Stimulated activated effector memory CD8-positive, alpha-beta T cell treated with anti-CD3 and anti-CD28 coated beads, Interleukin-12 subunit alpha, Interleukin-12 subunit beta, amount 100 ng/mL, for 72 hours (primary cell): ENCODE data around the gene STUM.
"Not testable (repeated sequence)": the region's sequence is repeated elsewhere in the genome, so short reads cannot be mapped to it uniquely, and the experiment has no call there.

Experiments used
- ATAC-seq: fragments of 150-1000 bp; cut with Tn5 transposase; 2 replicates; pipeline ENCODE4 v1.10.0; 2021
- DNase-seq, 2 donors: peaks; one replicate each; pipeline ENCODE4 v3.0.0; 2021 to 2022; ENCODE audit warnings: low spot score in 2 of 2
- H3K27ac Mint-ChIP-seq: one replicate; pipeline ENCODE4 v1.8.0; 2022; ENCODE audit warnings: mild to moderate bottlenecking, mixed read lengths
- H3K36me3 Mint-ChIP-seq: one replicate; pipeline ENCODE4 v1.8.0; 2022; ENCODE audit warnings: mild to moderate bottlenecking, mixed read lengths
- H3K4me1 Mint-ChIP-seq: one replicate; pipeline ENCODE4 v1.8.0; 2022; ENCODE audit warnings: mixed read lengths
- H3K4me3 Mint-ChIP-seq: one replicate; pipeline ENCODE4 v1.8.0; 2022; ENCODE audit warnings: mild to moderate bottlenecking, mixed read lengths
- H3K9me3 Mint-ChIP-seq: one replicate; pipeline ENCODE4 v1.8.0; 2022; ENCODE audit warnings: mixed read lengths

The STUM gene

GRCh38 chr1:226637147-226637935 is 88.8 kb downstream of the STUM start:
- Mint-ChIP-seq H3K36me3 (peaks cover 83% of the 10 kb centered on the region), H3K4me3 (no peak overlapping the region)

DNA sequence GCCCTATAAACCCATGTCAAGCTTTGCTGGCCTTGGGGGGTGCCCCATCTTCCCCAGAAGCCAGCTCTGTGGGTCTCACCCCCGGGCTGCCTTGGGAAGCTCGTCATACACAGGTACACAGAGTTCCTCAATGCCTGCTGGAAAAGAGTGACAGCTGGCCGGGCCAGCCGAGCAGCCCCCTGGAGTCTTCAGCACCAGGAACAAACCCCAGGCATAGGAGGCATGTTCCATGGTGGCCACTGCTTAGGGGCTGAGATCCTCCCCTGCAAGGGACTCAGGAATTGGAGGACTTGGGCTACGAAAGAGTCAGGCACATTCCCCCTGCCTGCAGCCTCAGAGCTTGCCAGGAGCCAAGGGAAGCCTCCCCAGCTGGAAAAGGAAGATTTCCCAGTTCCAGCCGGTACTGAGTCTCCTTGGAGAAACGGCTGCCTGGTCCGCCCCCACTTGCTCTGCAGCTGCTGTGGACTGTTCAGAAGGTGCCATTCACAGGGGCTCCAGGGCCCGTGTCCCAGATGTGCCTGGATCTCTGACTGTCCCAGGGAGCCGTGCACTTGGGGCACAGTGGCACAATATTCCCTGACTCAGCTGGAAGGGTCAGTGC is 89.5 kb downstream of the STUM start:
- H3K9me3 Mint-ChIP-seq: no peaks in the 10 kb centered on the region
- no peak for DNase-seq
- no peak overlapping the region for H3K4me3 Mint-ChIP-seq
- H3K36me3 Mint-ChIP-seq: peaks cover 83% of the 10 kb centered on the region
- no peak for ATAC-seq
- peaks cover 46% of the 10 kb centered on the region for H3K4me1 Mint-ChIP-seq
- H3K27ac Mint-ChIP-seq: peak overlapping the region; percentile 12

More at GRCh38 chr1:226637147-226637935, 88.8 kb downstream of the STUM start:
- Mint-ChIP-seq H3K4me1 (peaks cover 46% of the 10 kb centered on the region), H3K9me3 (no peaks in the 10 kb centered on the region), H3K27ac (peak overlapping the region; percentile 12)
- DNase-seq (no peak), ATAC-seq (no peak)

GRCh38 chr1:226638608-226639007 is 90.0 kb downstream of the STUM start:
- H3K4me3 Mint-ChIP-seq: no peak overlapping the region
- peaks cover 84% of the 10 kb centered on the region for H3K36me3 Mint-ChIP-seq
- DNase-seq: no peak
- peaks cover 46% of the 10 kb centered on the region for H3K4me1 Mint-ChIP-seq
- H3K9me3 Mint-ChIP-seq: no peaks in the 10 kb centered on the region
- ATAC-seq: no peak
- H3K27ac Mint-ChIP-seq: no peak overlapping the region

DNA sequence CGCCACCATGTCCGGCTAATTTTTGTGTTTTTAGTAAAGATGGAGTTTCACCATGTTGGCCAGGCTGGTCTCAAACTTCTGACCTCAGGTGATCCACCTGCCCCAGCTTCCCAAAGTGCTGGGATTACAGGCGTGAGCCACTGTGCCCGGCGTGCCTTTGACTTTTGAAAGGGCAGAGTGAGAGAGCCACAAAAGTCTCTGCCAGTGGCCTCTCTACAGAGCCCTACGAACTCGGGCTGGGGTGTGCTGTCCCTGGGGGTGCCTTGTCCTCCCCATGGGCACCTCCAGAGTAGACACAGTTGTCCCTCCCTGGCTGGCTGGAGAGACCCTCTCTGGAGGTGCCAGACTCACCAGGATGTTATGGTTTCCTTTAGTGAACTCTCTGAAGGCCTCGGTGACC is 90.6 kb downstream of the STUM start:
- H3K36me3 Mint-ChIP-seq: peaks cover 84% of the 10 kb centered on the region
- not testable (repeated sequence) for ATAC-seq

GRCh38 chr1:226639631-226640061 is 91.1 kb downstream of the STUM start:
- no peak for ATAC-seq

More for the DNA sequence above, 90.6 kb downstream of the STUM start:
- DNase-seq, H3K9me3 Mint-ChIP-seq, H3K4me3 Mint-ChIP-seq: not testable (repeated sequence)
- peaks cover 49% of the 10 kb centered on the region for H3K4me1 Mint-ChIP-seq
- H3K27ac Mint-ChIP-seq: peak overlapping the region; percentile 80

DNA sequence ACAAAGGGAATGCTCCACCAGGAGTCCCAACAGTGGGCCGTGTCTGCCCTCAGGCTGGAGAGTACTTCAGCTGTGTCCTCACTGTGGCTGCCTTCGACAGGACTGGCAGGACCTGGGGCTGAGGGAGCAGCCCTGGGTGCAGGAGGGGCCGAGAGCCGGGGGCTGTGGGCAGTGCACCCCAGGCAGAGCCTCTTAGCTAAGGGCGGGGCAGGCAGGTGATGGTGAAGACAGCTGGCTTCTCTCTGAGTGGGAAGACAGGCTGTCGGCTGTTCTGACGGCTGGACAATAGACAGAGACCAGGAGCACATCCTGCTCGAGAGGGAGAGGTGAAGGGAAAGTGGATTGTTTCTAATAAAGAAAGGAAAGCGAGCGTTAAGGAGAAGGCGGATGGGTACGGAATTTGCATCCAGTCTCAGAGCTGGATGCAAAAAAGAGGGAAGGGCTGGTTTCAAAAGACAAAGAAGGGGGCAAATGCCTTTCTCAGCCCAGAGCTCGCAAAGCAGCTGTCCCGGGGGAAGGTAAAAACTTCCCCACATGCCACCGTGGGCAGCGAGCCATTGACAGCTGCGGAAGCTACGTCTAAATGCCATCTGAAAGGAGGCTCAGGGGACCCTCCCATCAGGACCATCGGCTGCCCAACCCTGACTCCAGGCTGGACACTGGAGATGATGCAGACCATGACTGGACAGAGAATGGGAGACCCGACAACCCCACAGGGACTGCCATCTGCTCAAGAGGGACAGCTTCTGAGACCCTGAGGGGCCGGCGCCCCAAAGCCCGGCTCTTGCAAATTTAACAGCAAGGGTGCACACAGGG is 92.0 kb downstream of the STUM start:
- H3K9me3 Mint-ChIP-seq: no peaks in the 10 kb centered on the region
- DNase-seq (no peak), ATAC-seq (no peak)
- no peak overlapping the region for H3K4me3 Mint-ChIP-seq
- peaks cover 83% of the 10 kb centered on the region for H3K36me3 Mint-ChIP-seq
- peaks cover 49% of the 10 kb centered on the region for H3K4me1 Mint-ChIP-seq
- H3K27ac Mint-ChIP-seq: peak overlapping the region; percentile 80

More at GRCh38 chr1:226639631-226640061, 91.1 kb downstream of the STUM start:
- Mint-ChIP-seq H3K4me3 (no peak overlapping the region), H3K9me3 (no peaks in the 10 kb centered on the region), H3K4me1 (peaks cover 49% of the 10 kb centered on the region), H3K36me3 (peaks cover 81% of the 10 kb centered on the region), H3K27ac (peak overlapping the region; percentile 80)
- no peak for DNase-seq

DNA sequence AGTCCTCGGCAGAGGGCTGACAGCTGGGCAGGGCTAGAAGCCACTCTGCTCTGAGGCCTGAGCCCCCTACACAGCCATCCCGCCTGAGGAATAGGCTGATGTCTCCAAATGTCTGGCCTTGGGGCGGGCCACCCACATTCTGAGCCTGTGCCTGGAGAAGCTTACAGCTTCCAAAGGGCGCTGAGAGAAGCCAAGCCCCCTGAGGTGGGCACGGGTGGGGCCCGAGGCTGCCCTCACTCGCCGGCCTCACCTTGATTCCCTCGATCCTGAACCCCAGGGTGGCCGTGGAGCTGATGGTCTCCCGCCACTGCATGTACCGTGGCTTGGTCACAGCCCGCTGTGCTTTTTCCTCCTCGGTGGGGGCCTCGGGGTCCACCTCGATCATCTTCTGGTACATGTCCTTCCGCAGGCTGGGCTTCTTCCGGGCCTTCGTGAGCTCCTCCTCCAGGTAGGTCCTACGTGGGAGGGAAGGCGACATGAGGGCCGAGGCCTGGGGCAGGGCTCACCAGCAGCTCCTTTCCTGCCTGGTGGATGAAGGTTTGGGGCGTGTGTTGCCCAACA is 93.2 kb downstream of the STUM start:
- no peaks in the 10 kb centered on the region for H3K9me3 Mint-ChIP-seq
- DNase-seq: no peak
- H3K27ac Mint-ChIP-seq: peak overlapping the region; percentile 90
- ATAC-seq: no peak
- H3K4me1 Mint-ChIP-seq: peaks cover 50% of the 10 kb centered on the region
- H3K4me3 Mint-ChIP-seq: no peak overlapping the region
- H3K36me3 Mint-ChIP-seq: peaks cover 90% of the 10 kb centered on the region

GRCh38 chr1:226642421-226642820 is 93.9 kb downstream of the STUM start:
- Mint-ChIP-seq H3K9me3 (no peaks in the 10 kb centered on the region), H3K4me1 (peaks cover 50% of the 10 kb centered on the region), H3K36me3 (peaks cover 91% of the 10 kb centered on the region)

DNA sequence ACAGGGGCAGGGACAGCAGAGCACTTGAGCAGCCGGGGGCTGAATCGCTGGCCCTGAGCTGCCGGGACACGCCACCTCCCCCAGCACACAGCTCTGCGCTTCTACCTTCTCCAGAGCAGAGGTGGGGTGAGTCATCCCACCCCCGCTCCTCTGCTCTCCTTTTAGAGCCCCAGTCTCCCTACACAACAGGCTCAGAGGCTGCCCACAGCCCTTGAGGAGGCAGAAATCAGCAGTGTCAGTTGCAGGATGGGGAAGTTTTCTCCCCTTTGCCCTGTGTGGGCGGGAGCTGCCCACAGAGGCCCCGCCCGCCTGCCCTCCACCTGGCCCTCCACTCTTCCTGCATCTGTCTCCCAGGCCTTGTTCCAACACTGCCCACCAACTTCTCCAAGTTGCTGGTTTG is 94.6 kb downstream of the STUM start:
- ATAC-seq: peak; percentile 96
- Mint-ChIP-seq H3K4me1 (peaks cover 53% of the 10 kb centered on the region), H3K9me3 (no peaks in the 10 kb centered on the region), H3K27ac (peak overlapping the region; percentile 90), H3K36me3 (peaks cover 92% of the 10 kb centered on the region), H3K4me3 (peak overlapping the region; percentile 64)
- peak; percentile 29 to 72 for DNase-seq

More at GRCh38 chr1:226642421-226642820, 93.9 kb downstream of the STUM start:
- ATAC-seq (no peak), DNase-seq (no peak)
- peak overlapping the region; percentile 90 for H3K27ac Mint-ChIP-seq
- H3K4me3 Mint-ChIP-seq: no peak overlapping the region

DNA sequence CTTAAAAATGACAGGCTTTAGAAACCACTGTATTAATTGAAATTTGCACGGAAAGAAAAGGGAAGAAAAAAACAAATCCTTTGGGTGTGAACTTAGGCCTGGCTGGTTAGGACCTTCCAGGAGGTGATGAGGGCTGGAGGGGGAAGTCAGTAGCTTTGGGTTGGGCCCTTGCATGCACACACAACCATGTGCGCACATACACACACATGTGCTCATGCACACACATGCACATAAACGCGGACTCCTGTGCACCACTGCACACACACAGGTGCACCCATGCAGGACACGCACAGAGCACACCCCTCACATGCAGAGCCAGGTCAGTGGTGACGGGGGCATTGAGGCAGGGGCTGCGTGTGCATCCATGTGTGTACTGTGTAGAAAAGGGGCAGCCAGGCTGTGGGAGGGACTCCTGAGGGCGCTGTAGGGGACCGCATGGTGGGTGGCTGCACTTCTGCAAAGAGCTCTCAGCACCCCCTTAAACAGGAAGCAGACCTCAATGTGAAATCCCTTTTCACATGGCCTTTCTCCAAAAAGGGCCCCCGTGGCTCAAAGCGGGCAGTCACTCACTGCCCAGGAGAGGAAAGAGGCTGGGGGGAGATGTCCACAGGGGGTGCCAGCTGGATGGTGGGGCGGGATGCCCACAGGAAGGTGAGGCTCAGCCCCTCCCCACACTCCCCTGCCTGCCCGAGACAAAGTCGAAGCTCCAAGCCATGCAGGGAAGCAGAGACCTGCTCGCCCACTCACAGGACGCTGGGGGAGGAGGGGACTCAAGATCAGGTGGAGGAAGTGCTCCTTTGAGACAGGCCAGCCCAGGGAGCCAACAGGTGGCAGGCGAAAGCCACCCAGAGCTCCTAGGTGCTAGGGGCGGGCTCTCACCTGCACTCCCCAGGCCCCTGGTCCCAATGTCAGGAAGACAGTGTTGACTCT is 95.3 kb downstream of the STUM start:
- Mint-ChIP-seq H3K4me3 (peak overlapping the region; percentile 64), H3K9me3 (no peaks in the 10 kb centered on the region), H3K27ac (peak overlapping the region; percentile 90), H3K36me3 (peaks cover 91% of the 10 kb centered on the region), H3K4me1 (peaks cover 54% of the 10 kb centered on the region)
- ATAC-seq (peak; percentile 31), DNase-seq (no peak)

- Mint-ChIP-seq H3K27ac (peak overlapping the region; percentile 83), H3K4me3 (peak overlapping the region; percentile 64), H3K36me3 (peaks cover 89% of the 10 kb centered on the region), H3K4me1 (peaks cover 60% of the 10 kb centered on the region), H3K9me3 (no peaks in the 10 kb centered on the region)
- DNase-seq: no peak
- no peak for ATAC-seq
These were observed 96.1 kb downstream of the STUM start for GRCh38 chr1:226644541-226645176.

DNA sequence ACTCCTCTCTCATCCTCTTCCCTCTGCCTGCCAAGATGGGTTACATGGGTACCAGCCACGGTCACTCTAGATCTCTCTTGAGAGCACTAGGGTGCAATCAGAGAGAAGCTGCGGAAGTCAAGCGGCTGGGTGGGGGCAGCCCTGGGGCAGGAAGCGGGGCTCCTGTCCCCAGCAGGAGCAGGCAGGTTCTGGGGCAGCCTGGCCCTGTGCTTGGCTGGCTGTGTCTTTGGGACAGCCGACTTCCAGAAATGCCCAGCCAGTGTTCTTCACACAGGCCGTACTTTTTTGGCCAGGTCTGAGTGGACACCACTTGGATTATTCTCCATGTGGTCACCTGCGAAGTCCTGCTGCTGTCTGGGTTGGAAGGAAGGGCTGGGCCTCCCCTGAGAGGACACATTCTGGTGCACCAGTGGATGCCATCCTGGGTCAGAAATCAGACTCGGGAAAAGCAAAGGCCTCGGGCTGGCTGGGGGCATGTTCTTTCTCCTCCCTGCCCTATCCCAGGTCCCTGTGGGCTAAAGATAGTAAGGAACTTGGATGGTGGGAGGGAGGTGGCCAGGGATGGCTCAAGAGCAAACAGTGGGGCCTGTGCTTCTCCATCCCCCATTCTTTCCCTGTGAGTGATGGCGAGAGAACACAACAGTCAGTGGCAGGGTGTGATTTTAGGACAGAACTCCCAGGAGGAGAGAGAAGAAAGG is 96.9 kb downstream of the STUM start:
- no peak overlapping the region for H3K4me3 Mint-ChIP-seq
- H3K4me1 Mint-ChIP-seq: peaks cover 60% of the 10 kb centered on the region
- DNase-seq: no peak
- H3K36me3 Mint-ChIP-seq: peaks cover 89% of the 10 kb centered on the region
- H3K27ac Mint-ChIP-seq: peak overlapping the region; percentile 83
- ATAC-seq: no peak
- H3K9me3 Mint-ChIP-seq: no peaks in the 10 kb centered on the region

GRCh38 chr1:226646026-226646869 is 97.7 kb downstream of the STUM start:
- Mint-ChIP-seq H3K4me3 (no peak overlapping the region), H3K4me1 (peaks cover 60% of the 10 kb centered on the region), H3K27ac (peak overlapping the region; percentile 83), H3K36me3 (peaks cover 86% of the 10 kb centered on the region), H3K9me3 (no peaks in the 10 kb centered on the region)
- ATAC-seq (no peak), DNase-seq (no peak)
